WTC11 (cell line): Measurements from ENCODE around the gene TOX2. TPM values are rescaled to one million over a fixed set of nuclear protein-coding genes. Genes with fewer than 3 reads are reported as not detected.
A peak's percentile ranks its signal among the peaks of the same experiment; 100 is the strongest.

Experiments
- ATAC-seq: fragments of 200-7000 bp; cut with Tn5 transposase; 2 replicates; pipeline ENCODE4 v1.10.0; 2021; ENCODE audit warnings: mild to moderate bottlenecking, moderate library complexity
- CTCF ChIA-PET: fragments of 300-600 bp; sonication (Branson Sonifier 250); formaldehyde crosslinking; loops from one replicate; lab custom pipeline; 2021; ENCODE audit warnings: antibody characterized with exemption; lab: Charles Lee
- POLR2A ChIA-PET: fragments of 350-600 bp; sonication (Branson Sonifier 250); formaldehyde crosslinking; loops from one replicate; lab custom pipeline; 2021; ENCODE audit warnings: antibody characterized with exemption; lab: Charles Lee
- DNase-seq: peaks from one replicate; pipeline ENCODE4 v3.0.0; 2021; ENCODE audit warnings: low spot score
- H3K27ac Mint-ChIP-seq: 2 replicates; pipeline ENCODE4 v1.8.0; 2021; ENCODE audit warnings: mixed read lengths
- H3K27me3 Mint-ChIP-seq: 2 replicates; pipeline ENCODE4 v1.8.0; 2021; ENCODE audit warnings: low read depth, mild to moderate bottlenecking, moderate library complexity, mixed read lengths
- H3K36me3 Mint-ChIP-seq: 2 replicates; pipeline ENCODE4 v1.8.0; 2021; ENCODE audit warnings: mixed read lengths
- H3K4me1 Mint-ChIP-seq: 2 replicates; pipeline ENCODE4 v1.8.0; 2022; ENCODE audit warnings: mixed read lengths
- H3K4me3 Mint-ChIP-seq: 2 replicates; pipeline ENCODE4 v1.8.0; 2021; ENCODE audit warnings: mild to moderate bottlenecking, moderate library complexity, mixed read lengths
- H3K9me3 Mint-ChIP-seq: 2 replicates; pipeline ENCODE4 v1.8.0; 2021; ENCODE audit warnings: mixed read lengths
- ELF4 ChIP-seq: sonication (generic); formaldehyde crosslinking; IDR thresholded peaks from 2 replicates; pipeline ENCODE4 v1.8.1; 2022; ENCODE audit warnings: low read depth, mild to moderate bottlenecking, moderate library complexity, missing genetic modification reagents
- ESRRA ChIP-seq: sonication (generic); formaldehyde crosslinking; IDR thresholded peaks from 2 replicates; pipeline ENCODE4 v1.8.1; 2022; ENCODE audit warnings: mild to moderate bottlenecking, missing genetic modification reagents, borderline replicate concordance
- FOXP1 ChIP-seq: sonication (generic); formaldehyde crosslinking; IDR thresholded peaks from 2 replicates; pipeline ENCODE4 v1.8.0; 2022; ENCODE audit warnings: missing genetic modification reagents, mild to moderate bottlenecking, moderate library complexity, borderline replicate concordance
- IRF2 ChIP-seq: sonication (generic); formaldehyde crosslinking; IDR thresholded peaks from 2 replicates; pipeline ENCODE4 v1.8.0; 2022; ENCODE audit warnings: low read depth, missing genetic modification reagents, borderline replicate concordance
- KAT7 ChIP-seq: sonication (generic); formaldehyde crosslinking; IDR thresholded peaks from 2 replicates; pipeline ENCODE4 v1.8.1; 2023; ENCODE audit warnings: missing genetic modification reagents, mild to moderate bottlenecking, borderline replicate concordance
- MYBL2 ChIP-seq: sonication (generic); formaldehyde crosslinking; IDR thresholded peaks from 2 replicates; pipeline ENCODE4 v1.8.1; 2023; ENCODE audit warnings: mild to moderate bottlenecking, moderate library complexity, missing genetic modification reagents
- NFYB ChIP-seq: sonication (generic); formaldehyde crosslinking; conservative IDR thresholded peaks from 2 replicates; pipeline ENCODE4 v1.8.0; 2022; ENCODE audit warnings: low read depth, missing genetic modification reagents
- NR1H2 ChIP-seq: sonication (generic); formaldehyde crosslinking; IDR thresholded peaks from 2 replicates; pipeline ENCODE4 v1.9.0; 2021; ENCODE audit warnings: mild to moderate bottlenecking, moderate library complexity, missing genetic modification reagents
- SMAD3 ChIP-seq: sonication (generic); formaldehyde crosslinking; IDR thresholded peaks from 2 replicates; pipeline ENCODE4 v1.8.0; 2022; ENCODE audit warnings: missing genetic modification reagents, mild to moderate bottlenecking, borderline replicate concordance
- TEAD1 ChIP-seq: sonication (generic); formaldehyde crosslinking; IDR thresholded peaks from 2 replicates; pipeline ENCODE4 v1.8.0; 2022; ENCODE audit warnings: mild to moderate bottlenecking, missing genetic modification reagents
- TEAD4 ChIP-seq: sonication (generic); formaldehyde crosslinking; IDR thresholded peaks from 2 replicates; pipeline ENCODE4 v1.8.0; 2022; ENCODE audit warnings: mild to moderate bottlenecking, missing genetic modification reagents
- TP53 ChIP-seq: sonication (generic); formaldehyde crosslinking; IDR thresholded peaks from 2 replicates; pipeline ENCODE4 v1.8.1; 2023; ENCODE audit warnings: mild to moderate bottlenecking, missing genetic modification reagents
- ZNF219 ChIP-seq: sonication (generic); formaldehyde crosslinking; IDR thresholded peaks from 2 replicates; pipeline ENCODE4 v1.8.0; 2023; ENCODE audit warnings: missing genetic modification reagents, mild to moderate bottlenecking, borderline replicate concordance
- ZNF396 ChIP-seq: fragments of 250-450 bp; sonication (Bioruptor Pico); IDR thresholded peaks from 2 replicates; pipeline ENCODE4 v1.8.0; 2021; ENCODE audit warnings: mild to moderate bottlenecking, moderate library complexity, borderline replicate concordance
- total RNA-seq: library from RNA; stranded (reverse); gene quantifications from 3 replicates; pipeline ENCODE4 v1.2.3, GENCODE V29; 2021
- TF ChIP-seq, protein P1 (sequence below): sonication (generic); formaldehyde crosslinking; IDR thresholded peaks from 2 replicates; pipeline ENCODE4 v1.8.0; 2023; ENCODE audit warnings: missing genetic modification reagents
- TF ChIP-seq, protein P2 (sequence below): sonication (generic); formaldehyde crosslinking; conservative IDR thresholded peaks from 2 replicates; pipeline ENCODE4 v1.8.1; 2023; ENCODE audit warnings: mild to moderate bottlenecking, low read depth, missing genetic modification reagents, moderate library complexity
- TF ChIP-seq, protein P3 (sequence below): sonication (generic); formaldehyde crosslinking; IDR thresholded peaks from 2 replicates; pipeline ENCODE4 v1.8.1; 2023; ENCODE audit warnings: mild to moderate bottlenecking, missing genetic modification reagents, moderate library complexity
- TF ChIP-seq, protein P4 (sequence below): sonication (generic); formaldehyde crosslinking; IDR thresholded peaks from 2 replicates; pipeline ENCODE4 v1.8.1; 2023; ENCODE audit warnings: mild to moderate bottlenecking, missing genetic modification reagents, borderline replicate concordance
- TF ChIP-seq, protein P5 (sequence below): fragments of 250-450 bp; sonication (Bioruptor Pico); IDR thresholded peaks from 2 replicates; pipeline ENCODE4 v1.9.0; 2021; ENCODE audit warnings: mild to moderate bottlenecking
- TF ChIP-seq, protein P6 (sequence below): sonication (generic); formaldehyde crosslinking; IDR thresholded peaks from 2 replicates; pipeline ENCODE4 v1.8.0; 2022; ENCODE audit warnings: mild to moderate bottlenecking, missing genetic modification reagents
- TF ChIP-seq, protein P7 (sequence below): fragments of 250-450 bp; sonication (Bioruptor Pico); IDR thresholded peaks from 2 replicates; pipeline ENCODE4 v1.9.0; 2021; ENCODE audit warnings: moderate library complexity, mild to moderate bottlenecking, inconsistent platforms, borderline replicate concordance

Gene TOX2
- total RNA-seq, 1 experiment from 2014 or later: 3.4 TPM

DNA sequence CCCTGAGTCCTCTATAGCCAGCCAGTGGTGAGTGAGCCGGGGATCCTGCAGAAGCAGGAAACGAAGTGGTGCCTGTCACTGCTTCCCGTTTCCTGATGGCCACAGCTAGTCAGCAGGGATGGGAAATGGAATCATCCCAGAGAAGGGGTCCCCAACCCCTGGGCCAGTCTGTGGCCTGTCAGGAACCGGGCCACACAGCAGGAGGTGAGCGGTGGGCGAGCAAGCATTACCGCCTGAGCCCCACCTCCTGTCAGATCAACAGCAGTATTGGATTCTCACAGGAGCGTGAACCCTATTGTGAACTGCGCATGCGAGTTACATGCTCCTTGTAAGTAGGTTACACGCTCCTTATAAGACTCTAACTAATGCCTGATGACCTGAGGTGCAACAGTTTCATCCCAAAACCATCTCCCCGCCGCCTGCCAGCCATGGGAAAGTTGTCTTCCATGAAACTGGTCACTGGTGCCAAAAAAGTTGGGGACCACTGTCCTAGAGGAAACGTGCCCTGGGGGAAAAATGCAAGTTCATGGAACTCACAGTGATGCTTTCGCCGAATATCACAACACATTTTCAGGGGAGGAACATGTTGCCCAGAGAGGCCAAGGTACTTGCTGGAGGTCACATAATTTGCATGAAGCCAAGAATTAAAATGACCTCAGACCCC lies 158.5 kb downstream of the TOX2 start (continued):
- TF ChIP-seq SMAD3 (CRISPR knock-in tag): no peak
- no peak for TF ChIP-seq MYBL2 (CRISPR knock-in tag)
- TF ChIP-seq, protein P1, sequence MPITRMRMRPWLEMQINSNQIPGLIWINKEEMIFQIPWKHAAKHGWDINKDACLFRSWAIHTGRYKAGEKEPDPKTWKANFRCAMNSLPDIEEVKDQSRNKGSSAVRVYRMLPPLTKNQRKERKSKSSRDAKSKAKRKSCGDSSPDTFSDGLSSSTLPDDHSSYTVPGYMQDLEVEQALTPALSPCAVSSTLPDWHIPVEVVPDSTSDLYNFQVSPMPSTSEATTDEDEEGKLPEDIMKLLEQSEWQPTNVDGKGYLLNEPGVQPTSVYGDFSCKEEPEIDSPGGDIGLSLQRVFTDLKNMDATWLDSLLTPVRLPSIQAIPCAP (CRISPR knock-in tag): no peak

DNA sequence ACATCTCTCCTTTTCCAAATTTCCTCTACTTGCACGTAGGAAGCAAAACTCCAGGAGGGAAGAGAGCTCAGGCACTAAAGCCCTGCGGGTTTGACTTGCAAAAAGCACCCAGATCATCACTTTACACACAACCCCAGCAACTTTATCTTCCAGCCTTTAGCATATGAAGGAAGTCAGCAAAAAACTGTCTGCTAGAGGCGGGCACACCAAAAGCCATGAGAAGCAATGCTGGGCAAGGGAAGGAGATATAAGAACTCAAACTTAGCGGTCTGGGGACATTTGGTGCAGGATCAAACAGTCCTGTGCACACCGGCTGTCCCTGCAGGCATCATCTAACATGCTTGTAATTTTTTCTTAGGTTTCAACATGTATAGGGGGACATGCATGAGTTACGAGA lies 159.0 kb downstream of the TOX2 start:
- POLR2A ChIA-PET: no interaction called here
- DNase-seq (no peak), ATAC-seq (no peak)
- H3K27me3 Mint-ChIP-seq: no peaks in the 10 kb centered on the region; the same call in 1 of the 2 replicates
- no peaks in the 10 kb centered on the region for H3K9me3 Mint-ChIP-seq
- TF ChIP-seq TEAD1 (CRISPR knock-in tag): no peak
- TF ChIP-seq, protein P2, sequence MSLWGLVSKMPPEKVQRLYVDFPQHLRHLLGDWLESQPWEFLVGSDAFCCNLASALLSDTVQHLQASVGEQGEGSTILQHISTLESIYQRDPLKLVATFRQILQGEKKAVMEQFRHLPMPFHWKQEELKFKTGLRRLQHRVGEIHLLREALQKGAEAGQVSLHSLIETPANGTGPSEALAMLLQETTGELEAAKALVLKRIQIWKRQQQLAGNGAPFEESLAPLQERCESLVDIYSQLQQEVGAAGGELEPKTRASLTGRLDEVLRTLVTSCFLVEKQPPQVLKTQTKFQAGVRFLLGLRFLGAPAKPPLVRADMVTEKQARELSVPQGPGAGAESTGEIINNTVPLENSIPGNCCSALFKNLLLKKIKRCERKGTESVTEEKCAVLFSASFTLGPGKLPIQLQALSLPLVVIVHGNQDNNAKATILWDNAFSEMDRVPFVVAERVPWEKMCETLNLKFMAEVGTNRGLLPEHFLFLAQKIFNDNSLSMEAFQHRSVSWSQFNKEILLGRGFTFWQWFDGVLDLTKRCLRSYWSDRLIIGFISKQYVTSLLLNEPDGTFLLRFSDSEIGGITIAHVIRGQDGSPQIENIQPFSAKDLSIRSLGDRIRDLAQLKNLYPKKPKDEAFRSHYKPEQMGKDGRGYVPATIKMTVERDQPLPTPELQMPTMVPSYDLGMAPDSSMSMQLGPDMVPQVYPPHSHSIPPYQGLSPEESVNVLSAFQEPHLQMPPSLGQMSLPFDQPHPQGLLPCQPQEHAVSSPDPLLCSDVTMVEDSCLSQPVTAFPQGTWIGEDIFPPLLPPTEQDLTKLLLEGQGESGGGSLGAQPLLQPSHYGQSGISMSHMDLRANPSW (CRISPR knock-in tag): no peak
- TF ChIP-seq, protein P3, sequence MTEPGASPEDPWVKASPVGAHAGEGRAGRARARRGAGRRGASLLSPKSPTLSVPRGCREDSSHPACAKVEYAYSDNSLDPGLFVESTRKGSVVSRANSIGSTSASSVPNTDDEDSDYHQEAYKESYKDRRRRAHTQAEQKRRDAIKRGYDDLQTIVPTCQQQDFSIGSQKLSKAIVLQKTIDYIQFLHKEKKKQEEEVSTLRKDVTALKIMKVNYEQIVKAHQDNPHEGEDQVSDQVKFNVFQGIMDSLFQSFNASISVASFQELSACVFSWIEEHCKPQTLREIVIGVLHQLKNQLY (CRISPR knock-in tag): no peak
- no peak for TF ChIP-seq IRF2 (CRISPR knock-in tag)
- TF ChIP-seq, protein P4, sequence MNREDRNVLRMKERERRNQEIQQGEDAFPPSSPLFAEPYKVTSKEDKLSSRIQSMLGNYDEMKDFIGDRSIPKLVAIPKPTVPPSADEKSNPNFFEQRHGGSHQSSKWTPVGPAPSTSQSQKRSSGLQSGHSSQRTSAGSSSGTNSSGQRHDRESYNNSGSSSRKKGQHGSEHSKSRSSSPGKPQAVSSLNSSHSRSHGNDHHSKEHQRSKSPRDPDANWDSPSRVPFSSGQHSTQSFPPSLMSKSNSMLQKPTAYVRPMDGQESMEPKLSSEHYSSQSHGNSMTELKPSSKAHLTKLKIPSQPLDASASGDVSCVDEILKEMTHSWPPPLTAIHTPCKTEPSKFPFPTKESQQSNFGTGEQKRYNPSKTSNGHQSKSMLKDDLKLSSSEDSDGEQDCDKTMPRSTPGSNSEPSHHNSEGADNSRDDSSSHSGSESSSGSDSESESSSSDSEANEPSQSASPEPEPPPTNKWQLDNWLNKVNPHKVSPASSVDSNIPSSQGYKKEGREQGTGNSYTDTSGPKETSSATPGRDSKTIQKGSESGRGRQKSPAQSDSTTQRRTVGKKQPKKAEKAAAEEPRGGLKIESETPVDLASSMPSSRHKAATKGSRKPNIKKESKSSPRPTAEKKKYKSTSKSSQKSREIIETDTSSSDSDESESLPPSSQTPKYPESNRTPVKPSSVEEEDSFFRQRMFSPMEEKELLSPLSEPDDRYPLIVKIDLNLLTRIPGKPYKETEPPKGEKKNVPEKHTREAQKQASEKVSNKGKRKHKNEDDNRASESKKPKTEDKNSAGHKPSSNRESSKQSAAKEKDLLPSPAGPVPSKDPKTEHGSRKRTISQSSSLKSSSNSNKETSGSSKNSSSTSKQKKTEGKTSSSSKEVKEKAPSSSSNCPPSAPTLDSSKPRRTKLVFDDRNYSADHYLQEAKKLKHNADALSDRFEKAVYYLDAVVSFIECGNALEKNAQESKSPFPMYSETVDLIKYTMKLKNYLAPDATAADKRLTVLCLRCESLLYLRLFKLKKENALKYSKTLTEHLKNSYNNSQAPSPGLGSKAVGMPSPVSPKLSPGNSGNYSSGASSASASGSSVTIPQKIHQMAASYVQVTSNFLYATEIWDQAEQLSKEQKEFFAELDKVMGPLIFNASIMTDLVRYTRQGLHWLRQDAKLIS (CRISPR knock-in tag): no peak
- no peak for TF ChIP-seq TP53 (CRISPR knock-in tag)
- no peak for TF ChIP-seq TEAD4 (CRISPR knock-in tag)
- no peak for TF ChIP-seq NFYB (CRISPR knock-in tag)
- TF ChIP-seq, protein P5, sequence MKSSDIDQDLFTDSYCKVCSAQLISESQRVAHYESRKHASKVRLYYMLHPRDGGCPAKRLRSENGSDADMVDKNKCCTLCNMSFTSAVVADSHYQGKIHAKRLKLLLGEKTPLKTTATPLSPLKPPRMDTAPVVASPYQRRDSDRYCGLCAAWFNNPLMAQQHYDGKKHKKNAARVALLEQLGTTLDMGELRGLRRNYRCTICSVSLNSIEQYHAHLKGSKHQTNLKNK (CRISPR knock-in tag): no peak
- no peak for TF ChIP-seq ZNF219 (CRISPR knock-in tag)
- TF ChIP-seq FOXP1 (CRISPR knock-in tag): no peak
- TF ChIP-seq MYBL2 (CRISPR knock-in tag): no peak
- TF ChIP-seq, protein P1 (CRISPR knock-in tag): no peak
- TF ChIP-seq, protein P6, sequence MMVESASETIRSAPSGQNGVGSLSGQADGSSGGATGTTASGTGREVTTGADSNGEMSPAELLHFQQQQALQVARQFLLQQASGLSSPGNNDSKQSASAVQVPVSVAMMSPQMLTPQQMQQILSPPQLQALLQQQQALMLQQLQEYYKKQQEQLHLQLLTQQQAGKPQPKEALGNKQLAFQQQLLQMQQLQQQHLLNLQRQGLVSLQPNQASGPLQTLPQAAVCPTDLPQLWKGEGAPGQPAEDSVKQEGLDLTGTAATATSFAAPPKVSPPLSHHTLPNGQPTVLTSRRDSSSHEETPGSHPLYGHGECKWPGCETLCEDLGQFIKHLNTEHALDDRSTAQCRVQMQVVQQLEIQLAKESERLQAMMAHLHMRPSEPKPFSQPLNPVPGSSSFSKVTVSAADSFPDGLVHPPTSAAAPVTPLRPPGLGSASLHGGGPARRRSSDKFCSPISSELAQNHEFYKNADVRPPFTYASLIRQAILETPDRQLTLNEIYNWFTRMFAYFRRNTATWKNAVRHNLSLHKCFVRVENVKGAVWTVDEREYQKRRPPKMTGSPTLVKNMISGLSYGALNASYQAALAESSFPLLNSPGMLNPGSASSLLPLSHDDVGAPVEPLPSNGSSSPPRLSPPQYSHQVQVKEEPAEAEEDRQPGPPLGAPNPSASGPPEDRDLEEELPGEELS (CRISPR knock-in tag): no peak
- TF ChIP-seq ELF4 (CRISPR knock-in tag): no peak
- TF ChIP-seq ZNF396: no peak
- TF ChIP-seq NR1H2 (CRISPR knock-in tag): no peak
- no peak for TF ChIP-seq ESRRA (CRISPR knock-in tag)
- TF ChIP-seq, protein P7, sequence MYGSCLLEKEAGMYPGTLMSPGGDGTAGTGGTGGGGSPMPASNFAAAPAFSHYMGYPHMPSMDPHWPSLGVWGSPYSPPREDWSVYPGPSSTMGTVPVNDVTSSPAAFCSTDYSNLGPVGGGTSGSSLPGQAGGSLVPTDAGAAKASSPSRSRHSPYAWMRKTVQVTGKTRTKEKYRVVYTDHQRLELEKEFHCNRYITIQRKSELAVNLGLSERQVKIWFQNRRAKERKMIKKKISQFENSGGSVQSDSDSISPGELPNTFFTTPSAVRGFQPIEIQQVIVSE (CRISPR knock-in tag): no peak
- TF ChIP-seq KAT7 (CRISPR knock-in tag): no peak
- no peak overlapping the region for H3K4me3 Mint-ChIP-seq
- H3K27ac Mint-ChIP-seq: peak overlapping the region; percentile 20; the same call in 1 of the 2 replicates
- CTCF ChIA-PET: no interaction called here
- H3K4me1 Mint-ChIP-seq: peaks cover 11% of the 10 kb centered on the region
- no peaks in the 10 kb centered on the region for H3K36me3 Mint-ChIP-seq
